Stomach (tissue), 4 donors: ENCODE data around the gene CERT1.

Source experiments
- POLR2A ChIP-seq, 4 donors: fragments of 450-650 bp; IDR thresholded peaks; one replicate each; pipeline ENCODE4 v1.6.1; 2016; ENCODE audit warnings: antibody characterized with exemption in 4 of 4, control low read depth in 2 of 4, mild to moderate bottlenecking in 1 of 4, moderate library complexity in 1 of 4
- TF ChIP-seq, protein P1 (sequence below), 7 experiments: fragments of 450-650 bp in 4 of 7; fragments of 200-600 bp in 3 of 7; sonication (generic) in 3 of 7; IDR thresholded peaks; one replicate each; pipeline ENCODE4 v1.5.1; 2016 to 2019; ENCODE audit warnings: antibody characterized with exemption in 7 of 7, control low read depth in 2 of 7, mild to moderate bottlenecking in 1 of 7

- TF ChIP-seq POLR2A (IDR thresholded peaks at IDR 0.05): no peak
- TF ChIP-seq, protein P1, sequence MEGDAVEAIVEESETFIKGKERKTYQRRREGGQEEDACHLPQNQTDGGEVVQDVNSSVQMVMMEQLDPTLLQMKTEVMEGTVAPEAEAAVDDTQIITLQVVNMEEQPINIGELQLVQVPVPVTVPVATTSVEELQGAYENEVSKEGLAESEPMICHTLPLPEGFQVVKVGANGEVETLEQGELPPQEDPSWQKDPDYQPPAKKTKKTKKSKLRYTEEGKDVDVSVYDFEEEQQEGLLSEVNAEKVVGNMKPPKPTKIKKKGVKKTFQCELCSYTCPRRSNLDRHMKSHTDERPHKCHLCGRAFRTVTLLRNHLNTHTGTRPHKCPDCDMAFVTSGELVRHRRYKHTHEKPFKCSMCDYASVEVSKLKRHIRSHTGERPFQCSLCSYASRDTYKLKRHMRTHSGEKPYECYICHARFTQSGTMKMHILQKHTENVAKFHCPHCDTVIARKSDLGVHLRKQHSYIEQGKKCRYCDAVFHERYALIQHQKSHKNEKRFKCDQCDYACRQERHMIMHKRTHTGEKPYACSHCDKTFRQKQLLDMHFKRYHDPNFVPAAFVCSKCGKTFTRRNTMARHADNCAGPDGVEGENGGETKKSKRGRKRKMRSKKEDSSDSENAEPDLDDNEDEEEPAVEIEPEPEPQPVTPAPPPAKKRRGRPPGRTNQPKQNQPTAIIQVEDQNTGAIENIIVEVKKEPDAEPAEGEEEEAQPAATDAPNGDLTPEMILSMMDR (IDR thresholded peaks at IDR 0.05): no peak
Observed at GRCh38 chr5:75507841-75508240, 3.6 kb downstream of the CERT1 start.
